ENCODE data around the gene ANKK1.

ANKK1 gene

GRCh38 chr11:113387605-113388211 lies at the start of gene ANKK1:
TSS of gene ANKK1 (plus strand) at chr11:113387779. CDS start at chr11:113387885, 106 bp downstream.
- DNase-seq = no peak

GRCh38 chr11:113338730-113339129 lies 48.8 kb upstream of the ANKK1 start:
- no peak for DNase-seq

- DNase-seq = no peak
Measured at GRCh38 chr11:113339929-113340589, 47.5 kb upstream of the ANKK1 start.

- DNase-seq = no peak
Measured at GRCh38 chr11:113341388-113342165, 46.0 kb upstream of the ANKK1 start.

GRCh38 chr11:113345978-113346377 lies 41.6 kb upstream of the ANKK1 start:
- DNase-seq = no peak

- no peak for DNase-seq
Measured at GRCh38 chr11:113349528-113349927, 38.1 kb upstream of the ANKK1 start.

GRCh38 chr11:113350336-113351067 lies 37.1 kb upstream of the ANKK1 start:
- no peak for DNase-seq

- no peak for DNase-seq
Measured at GRCh38 chr11:113351068-113351450, 36.5 kb upstream of the ANKK1 start.

GRCh38 chr11:113351480-113351879 lies 36.1 kb upstream of the ANKK1 start:
- no peak for DNase-seq

- no peak for DNase-seq
Measured at GRCh38 chr11:113356203-113356602, 31.4 kb upstream of the ANKK1 start.

GRCh38 chr11:113363406-113363805 lies 24.2 kb upstream of the ANKK1 start:
- no peak for DNase-seq

- no peak for DNase-seq
Measured at GRCh38 chr11:113363996-113364641, 23.5 kb upstream of the ANKK1 start.

- no peak for DNase-seq
Measured at GRCh38 chr11:113365895-113366294, 21.7 kb upstream of the ANKK1 start.

GRCh38 chr11:113369411-113369810 lies 18.2 kb upstream of the ANKK1 start:
- no peak for DNase-seq

- no peak for DNase-seq
Measured at GRCh38 chr11:113370634-113371033, 16.9 kb upstream of the ANKK1 start.

GRCh38 chr11:113372309-113372708 lies 15.3 kb upstream of the ANKK1 start:
- no peak for DNase-seq

- DNase-seq = no peak
Measured at GRCh38 chr11:113373306-113373705, 14.3 kb upstream of the ANKK1 start.

- DNase-seq = no peak
Measured at GRCh38 chr11:113373981-113374560, 13.5 kb upstream of the ANKK1 start.

- no peak for DNase-seq
Measured at GRCh38 chr11:113375402-113375801, 12.2 kb upstream of the ANKK1 start.

- DNase-seq = peak; percentile 53
Measured at GRCh38 chr11:113376156-113376555, 11.4 kb upstream of the ANKK1 start.

- no peak for DNase-seq
Measured at GRCh38 chr11:113377681-113378412, 9.7 kb upstream of the ANKK1 start.

- no peak for DNase-seq
Measured at GRCh38 chr11:113378692-113379091, 8.9 kb upstream of the ANKK1 start.

Measured in MV-4-11 (cell line).